NB4 (cell line): ENCODE measurements around the gene CRYM.

Experiments used
- DNase-seq: peaks from one replicate; pipeline ENCODE4 v3.0.0; 2010; ENCODE audit warnings: low read depth
- H3K4me3 ChIP-seq: one replicate; pipeline ENCODE4 v1.5.1; 2011; ENCODE audit warnings: mild to moderate bottlenecking, low read depth, low read length, moderate library complexity
- MYC ChIP-seq: IDR thresholded peaks from 2 replicates; pipeline ENCODE4 v1.6.1; 2011; ENCODE audit warnings: low read depth, low read length
- POLR2A ChIP-seq: IDR thresholded peaks from 2 replicates; pipeline ENCODE4 v1.6.1; 2011; ENCODE audit warnings: mild to moderate bottlenecking; ENCODE audit not compliant: insufficient read length; ENCODE audit errors: extremely low read depth
- TF ChIP-seq, protein P1 (sequence below): IDR thresholded peaks from one replicate; pipeline ENCODE4 v1.5.1; 2012; ENCODE audit warnings: low read depth, low read length
- TF ChIP-seq, protein P2 (sequence below): IDR thresholded peaks from 2 replicates; pipeline ENCODE4 v1.6.1; 2011; ENCODE audit warnings: low read depth, low read length

The CRYM gene

DNA sequence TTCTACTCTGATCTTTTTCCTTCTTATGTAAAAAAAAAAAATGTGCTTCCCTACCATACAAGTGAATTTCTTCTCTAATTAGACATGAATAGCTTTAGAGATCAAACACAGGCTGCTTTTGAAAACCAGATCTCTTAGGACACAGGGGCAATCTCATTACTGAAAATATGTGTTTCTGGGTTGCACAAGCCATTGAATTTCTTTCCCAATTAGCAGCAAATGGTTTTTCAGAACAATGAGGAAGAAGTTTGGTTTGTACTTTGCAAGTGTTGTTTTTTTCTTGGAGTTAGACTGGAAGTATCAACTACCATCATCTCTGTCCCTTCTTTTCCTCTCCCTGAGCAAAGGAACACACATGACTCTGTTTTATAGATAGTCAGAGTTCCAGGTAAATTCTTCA is 50.2 kb downstream of the CRYM start:
- peak; percentile 2 for DNase-seq
- TF ChIP-seq, protein P1, sequence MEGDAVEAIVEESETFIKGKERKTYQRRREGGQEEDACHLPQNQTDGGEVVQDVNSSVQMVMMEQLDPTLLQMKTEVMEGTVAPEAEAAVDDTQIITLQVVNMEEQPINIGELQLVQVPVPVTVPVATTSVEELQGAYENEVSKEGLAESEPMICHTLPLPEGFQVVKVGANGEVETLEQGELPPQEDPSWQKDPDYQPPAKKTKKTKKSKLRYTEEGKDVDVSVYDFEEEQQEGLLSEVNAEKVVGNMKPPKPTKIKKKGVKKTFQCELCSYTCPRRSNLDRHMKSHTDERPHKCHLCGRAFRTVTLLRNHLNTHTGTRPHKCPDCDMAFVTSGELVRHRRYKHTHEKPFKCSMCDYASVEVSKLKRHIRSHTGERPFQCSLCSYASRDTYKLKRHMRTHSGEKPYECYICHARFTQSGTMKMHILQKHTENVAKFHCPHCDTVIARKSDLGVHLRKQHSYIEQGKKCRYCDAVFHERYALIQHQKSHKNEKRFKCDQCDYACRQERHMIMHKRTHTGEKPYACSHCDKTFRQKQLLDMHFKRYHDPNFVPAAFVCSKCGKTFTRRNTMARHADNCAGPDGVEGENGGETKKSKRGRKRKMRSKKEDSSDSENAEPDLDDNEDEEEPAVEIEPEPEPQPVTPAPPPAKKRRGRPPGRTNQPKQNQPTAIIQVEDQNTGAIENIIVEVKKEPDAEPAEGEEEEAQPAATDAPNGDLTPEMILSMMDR, result no peak
- TF ChIP-seq, protein P2, sequence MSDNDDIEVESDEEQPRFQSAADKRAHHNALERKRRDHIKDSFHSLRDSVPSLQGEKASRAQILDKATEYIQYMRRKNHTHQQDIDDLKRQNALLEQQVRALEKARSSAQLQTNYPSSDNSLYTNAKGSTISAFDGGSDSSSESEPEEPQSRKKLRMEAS, result no peak

DNA sequence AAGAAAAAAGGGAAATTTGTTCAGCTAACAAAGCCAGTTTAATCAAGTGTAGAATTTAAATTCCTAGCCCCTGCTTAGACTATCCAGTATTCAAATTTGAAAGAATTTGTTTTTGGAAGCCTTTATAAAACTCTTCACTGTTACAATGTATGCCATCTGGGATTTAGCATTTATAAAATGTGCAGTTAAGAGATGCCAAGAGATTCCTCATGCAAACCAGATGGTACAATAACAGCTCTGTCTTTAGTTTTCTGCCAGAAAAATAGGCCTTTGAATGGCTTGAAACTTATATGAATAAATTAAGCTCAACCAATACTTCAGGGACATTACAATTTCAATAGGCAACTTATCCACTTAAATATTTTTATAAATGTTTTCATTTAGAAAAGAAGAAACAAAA is 51.3 kb downstream of the CRYM start:
- no peak for DNase-seq
- H3K4me3 ChIP-seq, result no peak overlapping the region
- TF ChIP-seq MYC, result no peak
- no peak for TF ChIP-seq POLR2A
- TF ChIP-seq, protein P1, result no peak
- TF ChIP-seq, protein P2, result no peak

More for the DNA sequence above, 50.2 kb downstream of the CRYM start:
- no peak overlapping the region for H3K4me3 ChIP-seq

DNA sequence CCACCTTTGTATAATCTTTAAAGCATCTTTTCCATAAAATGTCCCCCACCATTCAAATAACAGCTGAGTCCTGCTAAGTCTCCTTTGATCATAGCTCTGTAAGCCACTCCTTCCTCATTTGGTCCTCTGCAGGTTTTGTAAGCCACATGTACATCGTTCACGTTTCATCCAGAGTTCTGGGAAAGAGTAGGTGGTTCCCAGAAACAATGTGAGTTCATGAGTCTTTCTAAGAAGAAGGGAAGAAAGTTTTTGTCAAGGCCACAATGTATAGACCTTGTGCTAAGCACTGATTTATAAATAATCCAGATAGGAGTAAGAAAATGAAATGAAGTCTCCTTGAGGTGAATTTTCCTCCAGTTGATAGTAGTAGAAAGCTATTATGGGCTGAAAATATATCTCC is 53.3 kb downstream of the CRYM start:
- no peak overlapping the region for H3K4me3 ChIP-seq
- no peak for DNase-seq
- TF ChIP-seq, protein P1, result no peak
- TF ChIP-seq, protein P2, result no peak
- TF ChIP-seq POLR2A (no peak), MYC (no peak)

DNA sequence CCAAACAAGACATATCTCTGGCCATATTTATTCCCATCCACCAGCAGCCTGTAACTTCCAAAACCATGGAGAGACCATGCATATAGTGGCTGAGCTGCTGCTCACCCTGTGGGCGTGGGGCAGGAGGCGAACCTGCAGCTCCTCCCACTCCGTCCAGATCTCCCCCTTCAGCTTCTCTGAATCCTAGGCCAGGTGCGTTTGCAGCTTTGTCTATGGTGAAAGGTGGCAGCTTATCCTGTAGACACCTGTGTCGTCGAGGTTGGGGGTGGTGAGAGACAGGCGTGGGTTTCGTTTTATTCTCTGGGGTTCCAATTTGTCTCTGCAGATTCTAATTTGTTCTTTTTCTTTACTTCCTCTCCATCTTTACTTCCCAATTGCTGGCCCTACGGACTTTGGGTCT is 54.3 kb downstream of the CRYM start:
- DNase-seq, result no peak
- TF ChIP-seq, protein P1, result no peak
- TF ChIP-seq MYC (no peak), POLR2A (no peak)
- TF ChIP-seq, protein P2, result no peak
- H3K4me3 ChIP-seq, result no peak overlapping the region

DNA sequence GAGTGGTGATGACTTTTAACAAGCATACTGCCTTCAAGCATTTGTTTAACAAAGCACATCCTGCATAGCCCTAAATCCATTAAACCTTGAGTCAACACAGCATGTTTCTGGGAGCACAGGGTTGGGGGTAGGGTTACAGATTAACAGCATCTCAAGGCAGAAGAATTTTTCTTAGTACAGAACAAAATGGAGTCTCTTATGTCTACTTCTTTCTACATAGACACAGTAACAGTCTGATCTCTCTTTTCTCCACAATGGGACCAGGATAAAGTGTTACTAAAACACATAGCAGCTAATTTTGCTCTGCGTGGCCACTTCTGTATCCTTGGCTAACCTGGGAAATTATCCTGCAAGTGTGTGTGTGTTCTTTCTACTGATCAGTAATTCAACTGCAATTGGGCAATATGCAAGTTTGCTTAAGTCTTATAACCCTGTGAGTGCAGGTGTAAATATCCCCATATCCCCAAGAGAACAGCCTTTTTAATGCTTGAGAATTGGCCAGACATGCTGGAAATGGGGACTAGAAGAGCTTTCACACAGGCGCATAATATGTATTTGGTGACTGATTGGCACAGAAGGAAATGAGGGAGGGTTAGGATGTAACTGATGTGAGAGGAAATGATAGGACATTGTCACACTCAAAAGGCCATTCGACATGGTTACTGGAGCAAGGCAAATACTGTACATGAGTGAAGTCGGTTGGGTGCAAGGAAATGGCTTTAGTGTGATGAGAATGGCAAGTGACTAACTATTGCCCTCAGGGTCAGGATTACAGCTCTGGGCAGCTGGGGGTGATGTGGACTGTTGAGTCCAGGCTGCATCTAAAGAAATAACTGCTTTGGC is 55.4 kb downstream of the CRYM start:
- DNase-seq, result no peak
- H3K4me3 ChIP-seq, result no peak overlapping the region

More for the DNA sequence above, 55.4 kb downstream of the CRYM start:
- TF ChIP-seq, protein P2, result no peak
- TF ChIP-seq, protein P1, result no peak
- no peak for TF ChIP-seq POLR2A
- no peak for TF ChIP-seq MYC
